Astrocyte (in vitro differentiated cells and primary cell): ENCODE measurements around the gene VPS13C. TPM values are rescaled to one million over a fixed set of nuclear protein-coding genes. Genes with fewer than 3 reads are reported as not detected.
"Not testable (repeated sequence)": the region's sequence is repeated elsewhere in the genome, so short reads cannot be mapped to it uniquely, and the experiment has no call there.

Experiments
- DNase-seq: peaks from one replicate; pipeline ENCODE4 v3.0.0-alpha.2; 2010; ENCODE audit warnings: low read depth
- FAIRE-seq: peaks from 2 replicates; lab custom pipeline; 2011; peaks lifted over from hg19 to GRCh38; lab: Jason Lieb, UNC
- H2AFZ ChIP-seq: 2 replicates; pipeline ENCODE4 v1.6.0; 2012; ENCODE audit warnings: low read depth, low read length, inconsistent platforms
- H3K27ac ChIP-seq: 2 replicates; pipeline ENCODE4 v1.5.1; 2011; ENCODE audit warnings: low read depth, low read length, inconsistent platforms
- H3K27me3 ChIP-seq: 2 replicates; pipeline ENCODE4 v1.6.0; 2011; ENCODE audit warnings: low read length, inconsistent platforms; ENCODE audit not compliant: insufficient read depth
- H3K36me3 ChIP-seq: 2 replicates; pipeline ENCODE4 v1.5.1; 2011; ENCODE audit warnings: low read length, inconsistent platforms; ENCODE audit not compliant: insufficient read depth
- H3K4me1 ChIP-seq: 2 replicates; pipeline ENCODE4 v1.5.1; 2011; ENCODE audit warnings: low read length, inconsistent platforms; ENCODE audit not compliant: insufficient read depth
- H3K4me2 ChIP-seq: 2 replicates; pipeline ENCODE4 v1.6.0; 2012; ENCODE audit warnings: low read length, inconsistent platforms
- H3K4me3 ChIP-seq: 2 replicates; pipeline ENCODE4 v1.5.1; 2011; ENCODE audit warnings: low read depth, mild to moderate bottlenecking, low read length, inconsistent platforms; ENCODE audit not compliant: insufficient read depth
- H3K79me2 ChIP-seq: 2 replicates; pipeline ENCODE4 v1.6.0; 2012; ENCODE audit warnings: mild to moderate bottlenecking, low read length, inconsistent platforms; ENCODE audit not compliant: insufficient read depth
- H3K9ac ChIP-seq: 2 replicates; pipeline ENCODE4 v1.6.0; 2012; ENCODE audit warnings: mild to moderate bottlenecking, low read length, inconsistent platforms
- H3K9me3 ChIP-seq: 2 replicates; pipeline ENCODE4 v1.5.1; 2012; ENCODE audit warnings: low read depth, mild to moderate bottlenecking, low read length, inconsistent platforms; ENCODE audit not compliant: insufficient read depth
- H4K20me1 ChIP-seq: 2 replicates; pipeline ENCODE4 v1.6.0; 2012; ENCODE audit warnings: low read length, inconsistent platforms; ENCODE audit not compliant: insufficient read depth
- H3K27ac Mint-ChIP-seq: one replicate; pipeline ENCODE4 v1.8.0; 2021; ENCODE audit warnings: mild to moderate bottlenecking, mixed read lengths; ENCODE audit not compliant: unreplicated experiment
- H3K27me3 Mint-ChIP-seq: one replicate; pipeline ENCODE4 v1.8.0; 2021; ENCODE audit warnings: low read depth, mixed read lengths; ENCODE audit not compliant: unreplicated experiment
- H3K36me3 Mint-ChIP-seq: one replicate; pipeline ENCODE4 v1.8.0; 2021; ENCODE audit warnings: low read depth, mixed read lengths; ENCODE audit not compliant: unreplicated experiment
- H3K4me1 Mint-ChIP-seq: one replicate; pipeline ENCODE4 v1.8.0; 2021; ENCODE audit warnings: low read depth, mixed read lengths; ENCODE audit not compliant: unreplicated experiment
- H3K4me3 Mint-ChIP-seq: one replicate; pipeline ENCODE4 v1.8.0; 2021; ENCODE audit warnings: mild to moderate bottlenecking, moderate library complexity, mixed read lengths; ENCODE audit not compliant: unreplicated experiment
- H3K9me3 Mint-ChIP-seq: one replicate; pipeline ENCODE4 v1.8.0; 2021; ENCODE audit warnings: mild to moderate bottlenecking, mixed read lengths; ENCODE audit not compliant: unreplicated experiment
- CTCF ChIP-seq: IDR thresholded peaks from 2 replicates; pipeline ENCODE4 v1.5.1; 2011; ENCODE audit warnings: low read depth, mild to moderate bottlenecking, inconsistent platforms, low read length, moderate library complexity; ENCODE audit not compliant: insufficient read depth
- EZH2 ChIP-seq: IDR thresholded peaks from 2 replicates; pipeline ENCODE4 v1.6.1; 2012; ENCODE audit warnings: mild to moderate bottlenecking, low read length, inconsistent platforms; ENCODE audit not compliant: insufficient read depth
- total RNA-seq: library from RNA; stranded (reverse); gene quantifications from 2 replicates; pipeline ENCODE4 v1.2.1, GENCODE V29; 2021

VPS13C gene
- total RNA-seq, 1 donor from 2014 or later, result 35.4 TPM

GRCh38 chr15:62021991-62022600 lies 38.2 kb downstream of the VPS13C start:
- Histone ChIP-seq H3K9me3 (no peaks in the 10 kb centered on the region), H3K27me3 (no peaks in the 10 kb centered on the region), H3K36me3 (no peaks in the 10 kb centered on the region), H3K27ac (no peak overlapping the region), H3K79me2 (no peaks in the 10 kb centered on the region), H3K4me2 (no peak overlapping the region), H3K4me1 (no peaks in the 10 kb centered on the region), H3K9ac (no peak overlapping the region), H3K4me3 (no peak overlapping the region), H2AFZ (no peak overlapping the region), H4K20me1 (no peaks in the 10 kb centered on the region)
- Mint-ChIP-seq H3K4me3 (no peak overlapping the region), H3K27ac (no peak overlapping the region), H3K36me3 (peaks cover 20% of the 10 kb centered on the region), H3K9me3 (peaks cover 1% of the 10 kb centered on the region), H3K4me1 (peaks cover 2% of the 10 kb centered on the region), H3K27me3 (no peaks in the 10 kb centered on the region)
- TF ChIP-seq CTCF (peak; percentile 36), EZH2 (no peak)
- FAIRE-seq (no peak), DNase-seq (no peak)

- no peaks in the 10 kb centered on the region for H3K79me2 ChIP-seq
- no peak overlapping the region for H3K4me3 ChIP-seq
- peaks cover 25% of the 10 kb centered on the region for H3K36me3 Mint-ChIP-seq
- no peak for TF ChIP-seq EZH2
- no peak for TF ChIP-seq CTCF
- no peak for FAIRE-seq
- H3K9me3 Mint-ChIP-seq, result peaks cover 4% of the 10 kb centered on the region
- H3K27me3 Mint-ChIP-seq, result no peaks in the 10 kb centered on the region
- no peak overlapping the region for H3K9ac ChIP-seq
- no peak overlapping the region for H3K4me2 ChIP-seq
- peak overlapping the region; percentile 4 for H3K4me3 Mint-ChIP-seq
- H3K27ac ChIP-seq, result no peak overlapping the region
- no peaks in the 10 kb centered on the region for H3K27me3 ChIP-seq
- H3K36me3 ChIP-seq, result no peaks in the 10 kb centered on the region
- H3K4me1 ChIP-seq, result no peaks in the 10 kb centered on the region
- H3K9me3 ChIP-seq, result no peaks in the 10 kb centered on the region
- no peak overlapping the region for H2AFZ ChIP-seq
- no peaks in the 10 kb centered on the region for H4K20me1 ChIP-seq
- peaks cover 2% of the 10 kb centered on the region for H3K4me1 Mint-ChIP-seq
- no peak overlapping the region for H3K27ac Mint-ChIP-seq
- peak; percentile 25 for DNase-seq
These were observed 39.6 kb downstream of the VPS13C start for GRCh38 chr15:62020576-62021160.

- H3K27ac Mint-ChIP-seq, H3K79me2 ChIP-seq, H3K4me3 Mint-ChIP-seq, H3K27me3 ChIP-seq, H3K27me3 Mint-ChIP-seq, H3K4me3 ChIP-seq, H4K20me1 ChIP-seq, H3K9ac ChIP-seq, FAIRE-seq, H3K36me3 ChIP-seq, H3K4me1 Mint-ChIP-seq, H3K9me3 Mint-ChIP-seq, H3K4me2 ChIP-seq, H3K9me3 ChIP-seq, H2AFZ ChIP-seq, DNase-seq, H3K4me1 ChIP-seq, H3K27ac ChIP-seq: not testable (repeated sequence)
- H3K36me3 Mint-ChIP-seq, result peaks cover 11% of the 10 kb centered on the region
These were observed 54.9 kb downstream of the VPS13C start for GRCh38 chr15:62005354-62005753.
